Keratinocyte (primary cell): ENCODE results near the gene TAMALIN. TPM values are rescaled to one million over a fixed set of nuclear protein-coding genes. Genes with fewer than 3 reads are reported as not detected.

Experiments
- DNase-seq: peaks from one replicate; pipeline ENCODE4 v3.0.0-alpha.2; 2011; ENCODE audit warnings: low read depth, missing footprints, low spot score
- FAIRE-seq: peaks from 2 replicates; lab custom pipeline; 2011; peaks lifted over from hg19 to GRCh38; lab: Jason Lieb, UNC
- H2AFZ ChIP-seq: 2 replicates; pipeline ENCODE4 v1.6.0; 2012; ENCODE audit warnings: low read length, control low read depth, inconsistent platforms; ENCODE audit not compliant: control insufficient read depth
- H3K27ac ChIP-seq: 2 replicates; pipeline ENCODE4 v1.5.1; 2011; ENCODE audit warnings: low read length; ENCODE audit not compliant: control insufficient read depth, insufficient read depth
- H3K27me3 ChIP-seq: 3 replicates; pipeline ENCODE4 v1.6.0; 2011; ENCODE audit warnings: low read length; ENCODE audit not compliant: control insufficient read depth, insufficient read depth; ENCODE audit errors: extremely low read depth
- H3K36me3 ChIP-seq, 2 experiments: 2 replicates in 1 of 2; 3 replicates in 1 of 2; pipeline ENCODE4 v1.5.1; 2011; ENCODE audit warnings: low read length in 2 of 2, mild to moderate bottlenecking in 1 of 2; ENCODE audit not compliant: control insufficient read depth in 2 of 2, insufficient read depth in 2 of 2; ENCODE audit errors: extremely low read depth in 1 of 2
- H3K4me1 ChIP-seq: 3 replicates; pipeline ENCODE4 v1.5.1; 2011; ENCODE audit warnings: low read length; ENCODE audit not compliant: control insufficient read depth, insufficient read depth; ENCODE audit errors: extremely low read depth
- H3K4me2 ChIP-seq: 3 replicates; pipeline ENCODE4 v1.6.0; 2011; ENCODE audit warnings: low read depth, low read length; ENCODE audit not compliant: control insufficient read depth, insufficient read depth; ENCODE audit errors: extremely low read depth
- H3K4me3 ChIP-seq, 3 experiments: fragments of 200-600 bp in 1 of 3; sonication (generic) in 1 of 3; 2 replicates in 2 of 3; 3 replicates in 1 of 3; pipeline ENCODE4 v1.5.1; 2011 to 2016; ENCODE audit warnings: low read length in 3 of 3, mild to moderate bottlenecking in 3 of 3, control low read depth in 2 of 3, inconsistent platforms in 1 of 3, low read depth in 1 of 3, mixed read lengths in 1 of 3, mixed run types in 1 of 3, moderate library complexity in 1 of 3; ENCODE audit not compliant: control insufficient read depth in 2 of 3, insufficient read depth in 2 of 3; ENCODE audit errors: extremely low read depth in 1 of 3
- H3K79me2 ChIP-seq: 2 replicates; pipeline ENCODE4 v1.6.0; 2012; ENCODE audit warnings: low read length; ENCODE audit not compliant: control insufficient read depth, insufficient read depth
- H3K9ac ChIP-seq: 3 replicates; pipeline ENCODE4 v1.6.0; 2011; ENCODE audit warnings: low read length; ENCODE audit not compliant: control insufficient read depth, insufficient read depth; ENCODE audit errors: extremely low read depth
- H3K9me1 ChIP-seq: 3 replicates; pipeline ENCODE4 v1.6.0; 2011; ENCODE audit warnings: low read length; ENCODE audit not compliant: control insufficient read depth, insufficient read depth; ENCODE audit errors: extremely low read depth
- H3K9me3 ChIP-seq: 2 replicates; pipeline ENCODE4 v1.5.1; 2012; ENCODE audit warnings: low read depth, low read length; ENCODE audit not compliant: control insufficient read depth
- H4K20me1 ChIP-seq: 3 replicates; pipeline ENCODE4 v1.6.0; 2011; ENCODE audit warnings: low read length; ENCODE audit not compliant: control insufficient read depth, insufficient read depth; ENCODE audit errors: extremely low read depth
- EZH2 ChIP-seq: IDR thresholded peaks from one replicate; pipeline ENCODE4 v1.6.1; 2012; ENCODE audit warnings: inconsistent platforms, mild to moderate bottlenecking, low read length, moderate library complexity
- dilution Hi-C: fragments of 300-500 bp; cut with MboI; formaldehyde crosslinking; loops from one replicate; pipeline ENCODE4 v1.7.0; 2020; ENCODE audit warnings: low sequenced_read_pairs; ENCODE audit not compliant: extremely low pct_ligation_motif_present
- polyA plus RNA-seq, 5 experiments: library from polyadenylated mRNA; depleted of rRNA in 3 of 5; stranded (reverse) in 3 of 5; stranded (forward) in 1 of 5; unstranded in 1 of 5; fragments of >200 nt; gene quantifications; 1 replicate in 1 of 5; 2 replicates in 3 of 5; 3 replicates in 1 of 5; pipeline versions ENCODE4 v1.2.1 to v1.2.3, GENCODE V29; 2011 to 2012; ENCODE audit warnings: missing spikeins in 2 of 5, low read depth in 1 of 5, low replicate concordance in 1 of 5
- TF ChIP-seq, protein P1 (sequence below), 3 experiments: IDR thresholded peaks in 1 of 3; conservative IDR thresholded peaks in 1 of 3; optimal IDR thresholded peaks in 1 of 3; 2 replicates in 2 of 3; 3 replicates in 1 of 3; pipeline versions ENCODE3 to v1.5.1; 2011; ENCODE audit warnings: low read length in 3 of 3, mild to moderate bottlenecking in 3 of 3, moderate library complexity in 2 of 3, control low read depth in 1 of 3, inconsistent platforms in 1 of 3; ENCODE audit not compliant: insufficient read depth in 2 of 3; ENCODE audit errors: extremely low read depth in 1 of 3

The TAMALIN gene
- polyA plus RNA-seq, 1 donor (not counting 4 experiments of a cell fraction or from before 2014, with no cell fraction given) = 0.54 TPM

- FAIRE-seq (no peak), DNase-seq (no peak)
- H3K36me3 ChIP-seq = no peaks in the 10 kb centered on the region
- H4K20me1 ChIP-seq = no peaks in the 10 kb centered on the region
- no peak for TF ChIP-seq EZH2
- TF ChIP-seq, protein P1, sequence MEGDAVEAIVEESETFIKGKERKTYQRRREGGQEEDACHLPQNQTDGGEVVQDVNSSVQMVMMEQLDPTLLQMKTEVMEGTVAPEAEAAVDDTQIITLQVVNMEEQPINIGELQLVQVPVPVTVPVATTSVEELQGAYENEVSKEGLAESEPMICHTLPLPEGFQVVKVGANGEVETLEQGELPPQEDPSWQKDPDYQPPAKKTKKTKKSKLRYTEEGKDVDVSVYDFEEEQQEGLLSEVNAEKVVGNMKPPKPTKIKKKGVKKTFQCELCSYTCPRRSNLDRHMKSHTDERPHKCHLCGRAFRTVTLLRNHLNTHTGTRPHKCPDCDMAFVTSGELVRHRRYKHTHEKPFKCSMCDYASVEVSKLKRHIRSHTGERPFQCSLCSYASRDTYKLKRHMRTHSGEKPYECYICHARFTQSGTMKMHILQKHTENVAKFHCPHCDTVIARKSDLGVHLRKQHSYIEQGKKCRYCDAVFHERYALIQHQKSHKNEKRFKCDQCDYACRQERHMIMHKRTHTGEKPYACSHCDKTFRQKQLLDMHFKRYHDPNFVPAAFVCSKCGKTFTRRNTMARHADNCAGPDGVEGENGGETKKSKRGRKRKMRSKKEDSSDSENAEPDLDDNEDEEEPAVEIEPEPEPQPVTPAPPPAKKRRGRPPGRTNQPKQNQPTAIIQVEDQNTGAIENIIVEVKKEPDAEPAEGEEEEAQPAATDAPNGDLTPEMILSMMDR (optimal IDR thresholded peaks at IDR 0.05 in 1 of 3, IDR thresholded peaks at IDR 0.05 in 1 of 3, conservative IDR thresholded peaks at IDR 0.05 in 1 of 3; ENCODE audit: extremely low read depth in 1 of 3, insufficient read depth in 2 of 3, low read length in 3 of 3) = no peak
- no peak overlapping the region for H3K9ac ChIP-seq
- no peak overlapping the region for H3K27ac ChIP-seq
- no peak overlapping the region for H2AFZ ChIP-seq
- dilution Hi-C loops = no loop called here
- no peaks in the 10 kb centered on the region for H3K79me2 ChIP-seq
- H3K9me3 ChIP-seq = no peaks in the 10 kb centered on the region
- H3K9me1 ChIP-seq = no peaks in the 10 kb centered on the region
- no peaks in the 10 kb centered on the region for H3K27me3 ChIP-seq
- H3K4me3 ChIP-seq = no peak overlapping the region
- peaks cover 23% of the 10 kb centered on the region for H3K4me1 ChIP-seq
- no peak overlapping the region for H3K4me2 ChIP-seq
Measured at GRCh38 chr12:52053536-52054209, 46.9 kb downstream of the TAMALIN start.

DNA sequence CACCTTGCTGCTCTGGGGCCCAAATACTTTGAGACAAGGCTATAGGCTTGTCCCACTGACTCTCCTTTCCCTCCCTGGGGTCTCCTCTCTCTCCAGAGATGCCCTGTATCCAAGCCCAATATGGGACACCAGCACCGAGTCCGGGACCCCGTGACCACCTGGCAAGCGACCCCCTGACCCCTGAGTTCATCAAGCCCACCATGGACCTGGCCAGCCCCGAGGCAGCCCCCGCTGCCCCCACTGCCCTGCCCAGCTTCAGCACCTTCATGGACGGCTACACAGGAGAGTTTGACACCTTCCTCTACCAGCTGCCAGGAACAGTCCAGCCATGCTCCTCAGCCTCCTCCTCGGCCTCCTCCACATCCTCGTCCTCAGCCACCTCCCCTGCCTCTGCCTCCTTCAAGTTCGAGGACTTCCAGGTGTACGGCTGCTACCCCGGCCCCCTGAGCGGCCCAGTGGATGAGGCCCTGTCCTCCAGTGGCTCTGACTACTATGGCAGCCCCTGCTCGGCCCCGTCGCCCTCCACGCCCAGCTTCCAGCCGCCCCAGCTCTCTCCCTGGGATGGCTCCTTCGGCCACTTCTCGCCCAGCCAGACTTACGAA is 47.6 kb downstream of the TAMALIN start:
- H3K9me3 ChIP-seq = no peaks in the 10 kb centered on the region
- H3K4me2 ChIP-seq = no peak overlapping the region
- no peak overlapping the region for H3K4me3 ChIP-seq
- no peak overlapping the region for H3K27ac ChIP-seq
- FAIRE-seq (no peak), DNase-seq (no peak)
- no peak overlapping the region for H3K9ac ChIP-seq
- no peak overlapping the region for H2AFZ ChIP-seq
- no peak for TF ChIP-seq EZH2
- TF ChIP-seq, protein P1 (optimal IDR thresholded peaks at IDR 0.05 in 1 of 3, IDR thresholded peaks at IDR 0.05 in 1 of 3, conservative IDR thresholded peaks at IDR 0.05 in 1 of 3; ENCODE audit: extremely low read depth in 1 of 3, insufficient read depth in 2 of 3, low read length in 3 of 3) = no peak
- H3K27me3 ChIP-seq = no peaks in the 10 kb centered on the region
- dilution Hi-C loops = no loop called here
- no peaks in the 10 kb centered on the region for H4K20me1 ChIP-seq
- no peaks in the 10 kb centered on the region for H3K9me1 ChIP-seq
- H3K36me3 ChIP-seq = no peaks in the 10 kb centered on the region
- peaks cover 23% of the 10 kb centered on the region for H3K4me1 ChIP-seq
- H3K79me2 ChIP-seq = no peaks in the 10 kb centered on the region
